ENCODE measurements around the gene UBE2U.

The UBE2U gene

DNA sequence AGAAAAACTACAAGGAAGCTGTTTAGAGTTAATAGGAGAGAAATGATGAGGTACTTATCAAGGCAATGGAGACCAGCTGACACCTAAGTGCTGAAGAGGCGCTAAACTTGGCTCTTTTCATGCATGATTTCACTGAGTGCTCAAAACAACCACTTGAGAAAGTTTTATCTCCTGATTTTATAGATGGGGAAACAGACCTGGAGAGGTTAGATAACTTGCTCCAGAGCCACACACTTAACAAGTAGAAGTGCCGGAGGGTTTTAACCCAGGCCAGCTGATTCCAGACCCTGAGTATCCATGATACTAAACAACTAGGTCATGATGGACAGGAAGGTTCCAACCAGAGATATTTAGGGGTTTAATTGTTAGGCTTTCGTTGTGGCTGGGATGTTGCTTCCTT, 25.9 kb downstream of the UBE2U start:
- TF ChIP-seq, protein P1, sequence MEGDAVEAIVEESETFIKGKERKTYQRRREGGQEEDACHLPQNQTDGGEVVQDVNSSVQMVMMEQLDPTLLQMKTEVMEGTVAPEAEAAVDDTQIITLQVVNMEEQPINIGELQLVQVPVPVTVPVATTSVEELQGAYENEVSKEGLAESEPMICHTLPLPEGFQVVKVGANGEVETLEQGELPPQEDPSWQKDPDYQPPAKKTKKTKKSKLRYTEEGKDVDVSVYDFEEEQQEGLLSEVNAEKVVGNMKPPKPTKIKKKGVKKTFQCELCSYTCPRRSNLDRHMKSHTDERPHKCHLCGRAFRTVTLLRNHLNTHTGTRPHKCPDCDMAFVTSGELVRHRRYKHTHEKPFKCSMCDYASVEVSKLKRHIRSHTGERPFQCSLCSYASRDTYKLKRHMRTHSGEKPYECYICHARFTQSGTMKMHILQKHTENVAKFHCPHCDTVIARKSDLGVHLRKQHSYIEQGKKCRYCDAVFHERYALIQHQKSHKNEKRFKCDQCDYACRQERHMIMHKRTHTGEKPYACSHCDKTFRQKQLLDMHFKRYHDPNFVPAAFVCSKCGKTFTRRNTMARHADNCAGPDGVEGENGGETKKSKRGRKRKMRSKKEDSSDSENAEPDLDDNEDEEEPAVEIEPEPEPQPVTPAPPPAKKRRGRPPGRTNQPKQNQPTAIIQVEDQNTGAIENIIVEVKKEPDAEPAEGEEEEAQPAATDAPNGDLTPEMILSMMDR (conservative IDR thresholded peaks at IDR 0.05; ENCODE audit: low read depth, low read length), result no peak
- no peak overlapping the region for H3K4me2 ChIP-seq
- no peaks in the 10 kb centered on the region; the same call in 1 of the 2 replicates for H3K36me3 ChIP-seq (ENCODE audit: insufficient read depth)
- peaks cover 8% of the 10 kb centered on the region for H3K4me1 ChIP-seq (ENCODE audit: low read depth, poor library complexity, severe bottlenecking)
- no peaks in the 10 kb centered on the region for H3K27me3 ChIP-seq (ENCODE audit: insufficient read depth, low read depth)
- no peak overlapping the region for H3K27ac ChIP-seq
- no peak overlapping the region for H3K9ac ChIP-seq
- H3K4me3 ChIP-seq (IDR thresholded peaks at IDR 0.05; ENCODE audit: insufficient read depth, low read depth, low read length), result no peak overlapping the region
- H2AFZ ChIP-seq (ENCODE audit: low read depth), result no peak overlapping the region
- H3K79me2 ChIP-seq (ENCODE audit: insufficient read depth, low read depth), result no peaks in the 10 kb centered on the region
- H4K20me1 ChIP-seq (ENCODE audit: insufficient read depth), result no peaks in the 10 kb centered on the region

GRCh38 chr1:64231153-64231552, 27.7 kb downstream of the UBE2U start:
- Histone ChIP-seq H3K27me3 (ENCODE audit: insufficient read depth, low read depth) (no peaks in the 10 kb centered on the region), H4K20me1 (ENCODE audit: insufficient read depth) (no peaks in the 10 kb centered on the region), H3K36me3 (ENCODE audit: insufficient read depth) (no peaks in the 10 kb centered on the region; the same call in 1 of the 2 replicates), H3K9ac (no peak overlapping the region), H3K4me3 (IDR thresholded peaks at IDR 0.05; ENCODE audit: insufficient read depth, low read depth, low read length) (no peak overlapping the region), H3K4me2 (no peak overlapping the region), H3K27ac (no peak overlapping the region), H3K79me2 (ENCODE audit: insufficient read depth, low read depth) (no peaks in the 10 kb centered on the region), H2AFZ (ENCODE audit: low read depth) (no peak overlapping the region), H3K4me1 (ENCODE audit: low read depth, poor library complexity, severe bottlenecking) (no peaks in the 10 kb centered on the region)
- TF ChIP-seq, protein P1 (conservative IDR thresholded peaks at IDR 0.05; ENCODE audit: low read depth, low read length), result no peak

GRCh38 chr1:64231654-64232053, 28.2 kb downstream of the UBE2U start:
- H3K79me2 ChIP-seq (ENCODE audit: insufficient read depth, low read depth), result no peaks in the 10 kb centered on the region
- H3K27me3 ChIP-seq (ENCODE audit: insufficient read depth, low read depth), result no peaks in the 10 kb centered on the region

GRCh38 chr1:64234714-64235113, 31.3 kb downstream of the UBE2U start:
- no peaks in the 10 kb centered on the region for H4K20me1 ChIP-seq (ENCODE audit: insufficient read depth)
- no peak overlapping the region for H3K9ac ChIP-seq
- H3K4me1 ChIP-seq (ENCODE audit: low read depth, poor library complexity, severe bottlenecking), result no peaks in the 10 kb centered on the region
- no peaks in the 10 kb centered on the region for H3K27me3 ChIP-seq (ENCODE audit: insufficient read depth, low read depth)
- no peaks in the 10 kb centered on the region for H3K79me2 ChIP-seq (ENCODE audit: insufficient read depth, low read depth)
- no peak overlapping the region for H3K4me3 ChIP-seq (IDR thresholded peaks at IDR 0.05; ENCODE audit: insufficient read depth, low read depth, low read length)
- H2AFZ ChIP-seq (ENCODE audit: low read depth), result no peak overlapping the region
- no peak overlapping the region for H3K4me2 ChIP-seq
- H3K27ac ChIP-seq, result no peak overlapping the region
- no peaks in the 10 kb centered on the region for H3K36me3 ChIP-seq (ENCODE audit: insufficient read depth)
- TF ChIP-seq, protein P1 (conservative IDR thresholded peaks at IDR 0.05; ENCODE audit: low read depth, low read length), result no peak

More at GRCh38 chr1:64231654-64232053, 28.2 kb downstream of the UBE2U start:
- no peak overlapping the region for H3K4me3 ChIP-seq (IDR thresholded peaks at IDR 0.05; ENCODE audit: insufficient read depth, low read depth, low read length)
- no peaks in the 10 kb centered on the region for H4K20me1 ChIP-seq (ENCODE audit: insufficient read depth)
- no peak overlapping the region for H2AFZ ChIP-seq (ENCODE audit: low read depth)
- H3K36me3 ChIP-seq (ENCODE audit: insufficient read depth), result no peaks in the 10 kb centered on the region; the same call in 1 of the 2 replicates
- no peaks in the 10 kb centered on the region for H3K4me1 ChIP-seq (ENCODE audit: low read depth, poor library complexity, severe bottlenecking)
- TF ChIP-seq, protein P1 (conservative IDR thresholded peaks at IDR 0.05; ENCODE audit: low read depth, low read length), result no peak
- no peak overlapping the region for H3K4me2 ChIP-seq
- H3K9ac ChIP-seq, result no peak overlapping the region
- H3K27ac ChIP-seq, result no peak overlapping the region

Data from KMS-11 (cell line).